ENCODE data around the gene TRERF1.
A peak's percentile ranks its signal among the peaks of the same experiment; 100 is the strongest.

Gene TRERF1

GRCh38 chr6:42249279-42249678, 202.4 kb downstream of the TRERF1 start:
- DNase-seq (ENCODE audit: low spot score): peak; percentile 41

GRCh38 chr6:42243046-42243445, 208.7 kb downstream of the TRERF1 start:
- DNase-seq (ENCODE audit: low spot score): no peak

- DNase-seq (ENCODE audit: low spot score): no peak
Measured at GRCh38 chr6:42241915-42242314, 209.8 kb downstream of the TRERF1 start.

- DNase-seq (ENCODE audit: low spot score): peak; percentile 71
Measured at GRCh38 chr6:42239736-42240375, 211.9 kb downstream of the TRERF1 start.

- DNase-seq (ENCODE audit: low spot score): no peak
Measured at GRCh38 chr6:42239333-42239732, 212.4 kb downstream of the TRERF1 start.

GRCh38 chr6:42237857-42238256, 213.9 kb downstream of the TRERF1 start:
- DNase-seq (ENCODE audit: low spot score): no peak

GRCh38 chr6:42236682-42237473, 214.8 kb downstream of the TRERF1 start:
- no peak for DNase-seq (ENCODE audit: low spot score)

- no peak for DNase-seq (ENCODE audit: low spot score)
Measured at GRCh38 chr6:42236030-42236429, 215.7 kb downstream of the TRERF1 start.

- DNase-seq (ENCODE audit: low spot score): no peak
Measured at GRCh38 chr6:42232035-42232434, 219.7 kb downstream of the TRERF1 start.

- DNase-seq (ENCODE audit: low spot score): no peak
Measured at GRCh38 chr6:42230345-42231321, 221.1 kb downstream of the TRERF1 start.

- no peak for DNase-seq (ENCODE audit: low spot score)
Measured at GRCh38 chr6:42229506-42230119, 222.1 kb downstream of the TRERF1 start.

GRCh38 chr6:42228305-42228704, 223.4 kb downstream of the TRERF1 start:
- DNase-seq (ENCODE audit: low spot score): no peak

GRCh38 chr6:42227173-42227850, 224.4 kb downstream of the TRERF1 start:
- DNase-seq (ENCODE audit: low spot score): no peak

- DNase-seq (ENCODE audit: low spot score): peak; percentile 47
Measured at GRCh38 chr6:42226645-42227143, 225.0 kb downstream of the TRERF1 start.

GRCh38 chr6:42226161-42226611, 225.5 kb downstream of the TRERF1 start:
- DNase-seq (ENCODE audit: low spot score): peak; percentile 47

GRCh38 chr6:42225419-42225818, 226.3 kb downstream of the TRERF1 start:
- DNase-seq (ENCODE audit: low spot score): no peak

GRCh38 chr6:42225029-42225339, 226.7 kb downstream of the TRERF1 start:
- DNase-seq (ENCODE audit: low spot score): no peak

- peak; percentile 54 for DNase-seq (ENCODE audit: low spot score)
Measured at GRCh38 chr6:42224222-42225028, 227.3 kb downstream of the TRERF1 start.

GRCh38 chr6:42222448-42222847, 229.3 kb downstream of the TRERF1 start:
- DNase-seq (ENCODE audit: low spot score): no peak

GRCh38 chr6:42221546-42221945, 230.2 kb downstream of the TRERF1 start:
- DNase-seq (ENCODE audit: low spot score): no peak

Measured in AG08395 (cell line).